Tibial nerve (tissue), 3 donors: ENCODE results near the gene TPM2.

Experiments
- CTCF ChIP-seq, 5 experiments: fragments of 200-600 bp in 3 of 5; fragments of 450-650 bp in 2 of 5; sonication (generic) in 3 of 5; IDR thresholded peaks; one replicate each; pipeline ENCODE4 v1.5.1; 2016 to 2019; ENCODE audit warnings: antibody characterized with exemption in 5 of 5, mild to moderate bottlenecking in 3 of 5, moderate library complexity in 2 of 5
- POLR2A ChIP-seq, 2 donors: fragments of 450-650 bp; IDR thresholded peaks; one replicate each; pipeline ENCODE4 v1.6.1; 2017; ENCODE audit warnings: antibody characterized with exemption in 2 of 2, mild to moderate bottlenecking in 2 of 2, moderate library complexity in 2 of 2

GRCh38 chr9:35700031-35700430 is 10.3 kb upstream of the TPM2 start:
- TF ChIP-seq CTCF (IDR thresholded peaks at IDR 0.05) (no peak), POLR2A (IDR thresholded peaks at IDR 0.05) (no peak)
